Ectodermal cell (in vitro differentiated cells): ENCODE measurements around the gene NUDCD3.

Experiments
- H3K27ac ChIP-seq: 2 replicates; pipeline ENCODE4 v1.7.0; 2013; ENCODE audit warnings: mild to moderate bottlenecking, low read depth, low read length; ENCODE audit not compliant: insufficient read depth, poor library complexity, severe bottlenecking
- H3K27me3 ChIP-seq: 2 replicates; pipeline ENCODE4 v1.7.0; 2013; ENCODE audit warnings: mild to moderate bottlenecking, low read length; ENCODE audit not compliant: insufficient read depth, control insufficient read depth, poor library complexity, severe bottlenecking
- H3K36me3 ChIP-seq: one replicate; pipeline ENCODE4 v1.7.0; 2013; ENCODE audit warnings: low read length; ENCODE audit not compliant: control insufficient read depth, insufficient read depth
- H3K4me1 ChIP-seq: one replicate; pipeline ENCODE4 v1.7.0; 2013; ENCODE audit warnings: low read length; ENCODE audit not compliant: control insufficient read depth, insufficient read depth
- H3K4me3 ChIP-seq: 2 replicates; pipeline ENCODE4 v1.7.0; 2013; ENCODE audit warnings: low read depth, low read length, control low read depth; ENCODE audit not compliant: insufficient read depth
- H3K9me3 ChIP-seq: 2 replicates; pipeline ENCODE4 v1.7.0; 2013; ENCODE audit warnings: mild to moderate bottlenecking, low read length, moderate library complexity; ENCODE audit not compliant: control insufficient read depth
- WGBS, 2 experiments: methylation state at CpG; one replicate each; pipeline ENCODE4 v1.1.7; 2013; ENCODE audit warnings: missing lambda C conversion rate in 2 of 2; 5-methylcytosine and 5-hydroxymethylcytosine counted together

The NUDCD3 gene

DNA sequence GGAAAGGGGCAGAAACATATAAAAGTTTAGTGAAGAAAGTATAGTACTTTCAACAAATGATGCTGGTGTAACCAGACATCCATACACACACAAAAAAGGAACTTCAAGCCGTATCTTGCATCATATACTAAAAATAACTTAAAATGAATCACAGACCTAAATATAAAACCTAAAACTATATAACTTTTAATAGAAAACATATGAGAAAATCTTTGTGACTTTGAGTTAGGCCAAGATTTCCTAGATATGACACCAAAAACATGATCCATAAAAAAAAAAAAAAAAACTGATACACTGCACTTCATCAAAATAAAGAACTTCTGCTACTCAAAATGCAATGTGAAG, 40.9 kb downstream of the NUDCD3 start:
- Histone ChIP-seq H3K4me1 (no peaks in the 10 kb centered on the region), H3K36me3 (peaks cover 4% of the 10 kb centered on the region), H3K4me3 (no peak overlapping the region), H3K9me3 (no peaks in the 10 kb centered on the region), H3K27me3 (no peaks in the 10 kb centered on the region), H3K27ac (no peak overlapping the region)
- 100% methylated on average over 1 of the region's 1 CpG; no CpG with 5 or more reads in 1 of the 2 experiments for WGBS, 2 experiments

DNA sequence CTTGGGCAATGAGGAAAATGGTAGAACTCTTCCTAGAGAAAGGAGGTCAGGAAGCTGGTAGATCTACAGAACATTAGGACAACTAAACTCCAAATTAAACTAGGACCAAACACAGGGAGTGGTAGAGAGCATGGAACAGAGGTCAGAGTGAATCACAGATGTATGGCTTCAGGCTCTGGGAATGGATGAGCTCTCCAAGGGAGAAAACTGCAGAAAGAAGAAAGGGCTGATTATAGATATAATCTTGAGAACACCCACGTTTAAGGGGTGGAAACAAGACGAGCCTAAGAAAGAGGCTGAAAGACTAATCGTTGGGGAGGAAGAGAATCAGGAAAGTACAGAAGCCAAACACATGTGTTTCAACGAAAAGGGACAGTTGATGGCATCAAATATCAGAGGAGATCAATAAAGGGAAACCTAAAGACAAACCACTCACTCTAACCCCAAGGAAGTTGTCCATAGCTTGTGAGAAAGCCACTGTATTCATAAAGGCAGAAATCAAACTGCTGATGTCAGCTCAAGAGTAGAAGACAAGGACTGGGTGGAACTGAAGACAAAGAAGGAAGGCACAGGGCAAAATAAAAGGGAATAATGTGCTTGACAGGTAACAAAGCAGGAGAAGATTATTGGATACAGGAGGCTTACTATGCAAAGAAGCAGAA, 41.4 kb downstream of the NUDCD3 start:
- H3K27ac ChIP-seq = no peak overlapping the region
- H3K9me3 ChIP-seq = no peaks in the 10 kb centered on the region
- WGBS, 2 experiments = 93 to 95% methylated on average over 4 of the region's 4 CpGs
- H3K36me3 ChIP-seq = peaks cover 4% of the 10 kb centered on the region
- H3K4me3 ChIP-seq = no peak overlapping the region
- H3K27me3 ChIP-seq = no peaks in the 10 kb centered on the region
- no peaks in the 10 kb centered on the region for H3K4me1 ChIP-seq

DNA sequence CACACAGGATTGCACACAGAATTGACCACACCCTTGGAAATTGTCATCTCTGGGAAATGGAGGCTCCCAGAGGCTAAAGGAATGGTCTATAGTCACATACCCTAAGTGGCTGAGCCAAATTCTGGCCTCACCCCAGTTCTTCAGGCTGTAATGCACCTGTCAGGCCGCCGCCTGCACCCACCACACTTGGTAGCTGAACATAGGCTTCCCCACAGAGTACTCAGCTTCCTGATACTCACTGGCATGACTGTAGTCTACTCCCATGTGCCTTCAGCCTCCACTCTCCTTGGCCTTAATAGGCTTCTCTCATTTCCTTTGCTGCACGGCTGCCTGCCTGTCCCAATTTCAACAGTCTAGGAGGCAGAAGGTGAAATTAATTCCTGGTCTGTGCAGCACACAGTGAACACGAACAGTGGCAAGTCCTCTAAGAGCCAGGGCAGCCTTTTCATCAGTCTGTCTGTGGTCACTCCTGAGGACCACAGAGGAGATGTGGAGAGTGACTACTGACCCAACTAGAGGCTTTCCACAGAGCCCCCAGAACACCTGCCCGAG, 42.5 kb downstream of the NUDCD3 start:
- WGBS, 2 experiments = 95 to 96% methylated on average over 5 of the region's 5 CpGs
- Histone ChIP-seq H3K36me3 (peaks cover 4% of the 10 kb centered on the region), H3K9me3 (no peaks in the 10 kb centered on the region), H3K27ac (no peak overlapping the region), H3K4me1 (no peaks in the 10 kb centered on the region), H3K4me3 (no peak overlapping the region), H3K27me3 (no peaks in the 10 kb centered on the region)

DNA sequence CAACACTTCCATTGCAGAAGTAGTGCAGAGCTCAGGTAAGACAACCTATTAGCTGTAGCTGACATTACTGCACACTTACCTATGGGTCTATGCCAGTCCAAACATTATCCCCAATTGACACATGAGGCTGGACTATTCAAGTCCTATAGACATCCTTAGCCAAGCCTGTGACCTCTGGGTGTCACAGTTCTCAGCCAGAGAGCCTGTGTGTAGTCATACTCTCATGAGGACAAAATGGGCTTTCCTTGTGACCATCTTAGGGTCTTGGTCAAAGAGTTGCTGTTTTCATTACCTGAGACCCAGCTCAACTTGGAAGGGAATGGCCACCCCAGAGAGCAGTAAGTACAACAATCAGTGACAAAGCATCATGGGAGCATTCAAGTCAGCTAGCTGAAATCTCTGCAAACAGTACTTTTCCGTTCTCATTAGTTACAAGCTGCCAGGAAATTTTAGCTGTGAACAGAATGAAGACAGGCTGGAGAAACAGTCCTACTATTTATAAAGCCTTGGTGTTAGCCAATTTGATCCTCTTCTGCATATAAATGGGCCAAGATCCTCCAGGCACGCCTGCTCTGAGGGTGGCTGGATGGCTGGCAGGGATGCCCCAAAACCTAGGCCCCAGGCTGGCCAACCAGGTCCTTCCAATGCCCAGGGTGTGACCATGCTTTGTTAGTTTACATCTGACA, 44.3 kb downstream of the NUDCD3 start:
- no peaks in the 10 kb centered on the region for H3K27me3 ChIP-seq
- WGBS, 2 experiments = 52 to 70% methylated on average over 2 of the region's 2 CpGs
- no peak overlapping the region for H3K27ac ChIP-seq
- no peaks in the 10 kb centered on the region for H3K9me3 ChIP-seq
- H3K4me1 ChIP-seq = no peaks in the 10 kb centered on the region
- H3K36me3 ChIP-seq = peaks cover 4% of the 10 kb centered on the region
- H3K4me3 ChIP-seq = no peak overlapping the region

DNA sequence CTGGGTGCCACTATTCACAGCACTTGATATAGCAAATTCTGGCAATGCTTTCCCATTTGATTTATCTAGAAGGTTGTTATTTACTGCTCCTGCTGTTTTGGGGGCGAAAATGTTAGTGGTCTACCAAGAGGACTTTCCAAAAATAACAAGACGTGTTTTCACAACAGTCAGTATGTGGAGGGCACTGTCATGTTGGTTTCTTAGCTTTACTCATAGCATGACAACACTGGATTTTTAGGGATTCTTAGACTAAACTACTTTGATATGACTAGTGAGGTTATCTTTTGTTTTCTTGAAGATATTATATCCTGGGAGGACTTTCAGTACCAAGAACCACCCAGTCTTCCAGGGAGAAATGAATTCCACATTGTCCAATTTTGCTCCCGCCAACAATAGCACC, 49.4 kb downstream of the NUDCD3 start:
- Histone ChIP-seq H3K27me3 (no peaks in the 10 kb centered on the region), H3K27ac (no peak overlapping the region), H3K4me1 (no peaks in the 10 kb centered on the region), H3K9me3 (no peaks in the 10 kb centered on the region), H3K4me3 (no peak overlapping the region), H3K36me3 (no peaks in the 10 kb centered on the region)
- 89 to 95% methylated on average over 3 of the region's 3 CpGs for WGBS, 2 experiments

DNA sequence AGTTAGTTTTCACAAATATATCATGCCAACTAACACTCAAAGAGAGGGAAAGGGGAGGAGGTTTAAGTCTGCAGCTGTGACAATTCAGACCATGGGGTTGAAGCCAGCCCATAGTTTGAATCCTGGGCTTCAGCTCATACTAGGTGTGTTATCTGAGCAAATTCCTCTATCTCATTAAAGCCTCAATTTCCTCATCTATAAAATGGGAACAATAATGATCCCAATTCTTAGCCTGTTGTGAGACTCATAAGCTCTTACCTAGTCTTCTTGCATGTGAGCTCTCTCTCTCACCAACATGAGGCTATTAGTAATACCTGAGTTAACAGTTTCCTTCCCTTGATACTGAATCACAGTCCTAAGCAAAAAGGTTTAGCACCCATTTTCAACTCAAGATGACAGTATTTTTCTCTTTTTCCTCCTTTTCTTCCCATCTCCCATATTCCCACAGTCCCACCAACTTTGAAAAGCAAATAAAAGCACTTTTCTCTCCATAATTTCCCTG, 49.8 kb downstream of the NUDCD3 start:
- Histone ChIP-seq H3K4me3 (no peak overlapping the region), H3K36me3 (no peaks in the 10 kb centered on the region), H3K4me1 (no peaks in the 10 kb centered on the region), H3K27me3 (no peaks in the 10 kb centered on the region), H3K27ac (no peak overlapping the region), H3K9me3 (no peaks in the 10 kb centered on the region)

DNA sequence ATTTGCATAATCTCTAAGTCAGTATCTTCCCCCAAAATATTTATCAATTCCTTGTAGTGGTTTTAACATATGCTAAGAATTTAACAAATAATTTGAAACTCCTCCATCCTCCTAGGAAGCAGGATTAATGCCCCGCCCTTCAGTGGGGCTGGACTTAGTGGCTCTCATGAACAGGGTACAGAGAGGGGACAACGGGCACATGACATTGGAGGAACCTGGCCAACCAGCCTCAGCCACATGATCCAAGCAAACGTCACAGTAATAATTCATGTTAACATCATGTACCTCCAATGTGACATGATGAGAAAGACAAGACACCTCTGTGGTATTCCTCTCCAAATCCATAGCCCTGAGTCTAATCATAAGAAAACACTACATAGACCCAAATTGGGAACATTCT, 50.5 kb downstream of the NUDCD3 start:
- Histone ChIP-seq H3K36me3 (no peaks in the 10 kb centered on the region), H3K4me1 (no peaks in the 10 kb centered on the region), H3K4me3 (no peak overlapping the region), H3K9me3 (no peaks in the 10 kb centered on the region), H3K27me3 (no peaks in the 10 kb centered on the region), H3K27ac (no peak overlapping the region)
- 93 to 94% methylated on average over 3 of the region's 3 CpGs for WGBS, 2 experiments

DNA sequence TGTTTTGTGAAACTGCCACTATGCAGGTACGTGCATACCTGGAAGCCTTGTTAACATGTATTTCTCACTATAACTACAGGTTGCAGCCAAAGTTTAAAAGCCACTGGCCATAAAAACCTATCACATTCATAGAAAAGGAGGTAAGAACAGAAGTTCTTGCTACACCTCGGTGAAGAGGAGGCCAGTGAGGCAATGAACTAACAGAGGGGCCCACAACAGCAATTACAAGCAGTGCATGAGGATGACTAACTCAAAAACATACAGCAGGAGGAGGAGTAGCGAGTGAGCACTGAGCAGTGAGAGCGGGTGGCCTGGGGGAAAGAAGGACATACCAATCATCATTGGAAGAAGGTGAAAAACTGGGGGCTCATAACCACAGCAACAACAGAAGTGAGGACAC, 51.6 kb downstream of the NUDCD3 start:
- 89 to 90% methylated on average over 4 of the region's 4 CpGs for WGBS, 2 experiments
- H3K9me3 ChIP-seq = no peaks in the 10 kb centered on the region
- H3K27ac ChIP-seq = no peak overlapping the region
- no peaks in the 10 kb centered on the region for H3K4me1 ChIP-seq
- H3K4me3 ChIP-seq = no peak overlapping the region
- H3K36me3 ChIP-seq = no peaks in the 10 kb centered on the region
- H3K27me3 ChIP-seq = no peaks in the 10 kb centered on the region

DNA sequence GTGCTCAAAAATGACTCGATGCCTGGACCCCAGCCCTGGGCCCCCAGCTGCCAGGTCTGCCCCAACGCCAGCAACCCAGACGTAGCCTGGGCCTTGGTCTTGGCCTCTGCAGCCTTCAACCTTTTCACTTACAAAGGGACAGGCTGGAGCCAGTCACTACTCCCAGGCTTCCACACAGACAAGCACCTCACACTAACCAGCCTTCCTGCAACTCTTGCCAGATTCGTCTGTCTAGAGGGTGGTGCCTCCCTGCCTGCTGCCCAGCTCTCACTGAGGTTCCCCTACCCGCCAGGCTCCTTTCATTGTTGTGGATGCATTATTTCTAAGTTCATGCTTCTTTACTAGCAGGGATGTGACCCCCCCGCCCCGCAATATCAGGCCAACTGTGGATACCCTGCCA, 56.3 kb downstream of the NUDCD3 start:
- Histone ChIP-seq H3K27ac (no peak overlapping the region), H3K4me1 (no peaks in the 10 kb centered on the region), H3K9me3 (no peaks in the 10 kb centered on the region), H3K36me3 (no peaks in the 10 kb centered on the region), H3K27me3 (no peaks in the 10 kb centered on the region), H3K4me3 (no peak overlapping the region)
- 88 to 93% methylated on average over 7 of the region's 7 CpGs for WGBS, 2 experiments

DNA sequence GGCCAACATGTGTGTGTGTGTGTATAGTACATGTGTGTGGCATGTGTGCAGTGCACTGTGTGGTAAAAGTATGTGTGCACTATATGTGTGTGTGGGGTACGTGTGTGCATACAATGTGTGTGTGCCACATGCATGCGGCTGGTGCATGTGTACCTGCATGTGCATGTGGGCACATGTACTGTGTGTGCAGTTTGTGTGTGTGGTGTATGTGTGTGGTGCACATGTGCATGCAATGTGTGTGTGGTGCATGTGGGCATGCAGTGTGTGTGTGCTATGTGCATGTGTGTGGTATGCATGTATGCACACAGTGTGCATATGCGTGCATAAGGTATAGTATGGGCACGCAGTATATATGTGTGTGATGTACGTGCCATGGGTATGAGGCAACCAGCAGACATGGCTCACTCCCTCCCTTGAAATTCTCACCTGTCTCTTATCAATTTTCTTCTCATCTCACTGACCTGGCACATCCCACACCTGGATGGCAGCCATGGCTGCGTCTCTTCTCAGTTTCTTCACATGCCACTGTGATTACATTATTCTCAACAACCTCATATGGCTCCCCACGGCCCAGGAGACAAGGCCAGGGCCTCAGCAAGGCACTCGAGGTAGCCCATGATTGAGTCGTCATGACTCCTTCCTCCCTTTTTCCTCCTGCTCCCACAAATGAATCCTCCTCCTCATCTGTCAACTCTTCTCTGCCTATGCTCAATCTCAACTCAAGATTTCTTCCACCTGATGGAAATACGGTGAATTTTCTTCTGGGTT, 57.0 kb downstream of the NUDCD3 start:
- H3K4me1 ChIP-seq = no peaks in the 10 kb centered on the region
- no peaks in the 10 kb centered on the region for H3K9me3 ChIP-seq
- H3K27me3 ChIP-seq = no peaks in the 10 kb centered on the region
- H3K27ac ChIP-seq = no peak overlapping the region
- H3K36me3 ChIP-seq = no peaks in the 10 kb centered on the region
- H3K4me3 ChIP-seq = no peak overlapping the region
- WGBS, 2 experiments = 93 to 96% methylated on average over 10 of the region's 10 CpGs
